ENCODE measurements around the gene TMEM184B. TPM values are rescaled to one million over a fixed set of nuclear protein-coding genes. Genes with fewer than 3 reads are reported as not detected.

Gene TMEM184B
- total RNA-seq, 3 donors from 2014 or later (not counting 1 experiment from before 2014, with no cell fraction given): 58.1 to 72.5 (median 68.6) TPM

DNA sequence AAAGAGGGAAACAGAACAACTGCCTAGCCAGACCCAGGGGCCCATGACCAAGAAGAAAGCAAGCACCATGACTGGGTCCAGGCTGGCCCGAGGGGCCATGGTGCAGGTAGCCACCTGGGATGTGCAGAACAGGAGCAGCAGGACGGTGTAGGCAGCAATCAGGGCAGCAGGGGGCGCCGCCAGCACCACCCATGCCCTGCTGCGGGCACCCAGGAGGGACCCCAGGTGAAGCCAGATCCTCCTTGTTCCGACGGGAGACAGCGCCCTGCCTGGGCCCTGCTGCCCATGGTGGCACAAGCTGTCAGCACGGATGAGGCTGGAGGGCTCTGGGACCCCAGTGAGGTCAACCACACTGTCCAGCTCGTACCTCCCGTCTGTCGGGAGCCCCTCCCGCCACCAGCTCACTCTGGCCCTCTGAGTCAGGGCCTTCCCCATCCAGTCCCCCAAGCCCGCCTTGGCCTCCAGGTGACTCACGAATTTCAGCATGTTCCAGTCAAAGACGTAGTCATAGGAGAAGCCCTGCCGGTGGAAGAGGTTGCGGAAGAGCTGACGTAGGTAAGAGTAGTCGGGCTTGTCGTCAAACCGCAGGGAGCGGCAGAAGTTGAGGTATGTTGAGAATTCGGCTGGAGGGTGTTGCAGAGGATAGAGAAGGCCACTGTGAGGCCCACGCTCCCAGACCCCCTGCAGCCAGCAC lies 25.6 kb upstream of the TMEM184B start:
- intact Hi-C loops (cut with micrococcal nuclease): loop anchor here (1.0 kb wide), 1 partner anchor 55 kb away; no protein-coding TSS in a partner anchor
- no peaks in the 10 kb centered on the region for H3K4me1 ChIP-seq (ENCODE audit: control insufficient read depth, insufficient read depth, low read length)
- H3K36me3 Mint-ChIP-seq: no peaks in the 10 kb centered on the region
- H3K27me3 ChIP-seq (ENCODE audit: control insufficient read depth, insufficient read depth, low read length): no peaks in the 10 kb centered on the region
- H3K4me3 ChIP-seq (ENCODE audit: low read length): no peak overlapping the region
- no peak overlapping the region for H3K27ac Mint-ChIP-seq
- no peak overlapping the region for H3K27ac ChIP-seq (ENCODE audit: low read length)
- peaks cover 71% of the 10 kb centered on the region for H3K36me3 ChIP-seq (ENCODE audit: control insufficient read depth, insufficient read depth, low read length)
- no peaks in the 10 kb centered on the region for H3K9me3 Mint-ChIP-seq
- H3K27me3 Mint-ChIP-seq (ENCODE audit: low read depth in 2 of 2): no peaks in the 10 kb centered on the region
- H3K4me3 Mint-ChIP-seq: no peak overlapping the region
- ATAC-seq: peak; percentile 48 to 70 (median 62)
- 94% methylated on average over 24 of the region's 25 CpGs for WGBS (ENCODE audit: insufficient coverage)
- peaks cover 0 to 4% of the 10 kb centered on the region in 2 donors for H3K4me1 Mint-ChIP-seq
- DNase-seq: peak; percentile 47 to 67
- TF ChIP-seq, protein P1, sequence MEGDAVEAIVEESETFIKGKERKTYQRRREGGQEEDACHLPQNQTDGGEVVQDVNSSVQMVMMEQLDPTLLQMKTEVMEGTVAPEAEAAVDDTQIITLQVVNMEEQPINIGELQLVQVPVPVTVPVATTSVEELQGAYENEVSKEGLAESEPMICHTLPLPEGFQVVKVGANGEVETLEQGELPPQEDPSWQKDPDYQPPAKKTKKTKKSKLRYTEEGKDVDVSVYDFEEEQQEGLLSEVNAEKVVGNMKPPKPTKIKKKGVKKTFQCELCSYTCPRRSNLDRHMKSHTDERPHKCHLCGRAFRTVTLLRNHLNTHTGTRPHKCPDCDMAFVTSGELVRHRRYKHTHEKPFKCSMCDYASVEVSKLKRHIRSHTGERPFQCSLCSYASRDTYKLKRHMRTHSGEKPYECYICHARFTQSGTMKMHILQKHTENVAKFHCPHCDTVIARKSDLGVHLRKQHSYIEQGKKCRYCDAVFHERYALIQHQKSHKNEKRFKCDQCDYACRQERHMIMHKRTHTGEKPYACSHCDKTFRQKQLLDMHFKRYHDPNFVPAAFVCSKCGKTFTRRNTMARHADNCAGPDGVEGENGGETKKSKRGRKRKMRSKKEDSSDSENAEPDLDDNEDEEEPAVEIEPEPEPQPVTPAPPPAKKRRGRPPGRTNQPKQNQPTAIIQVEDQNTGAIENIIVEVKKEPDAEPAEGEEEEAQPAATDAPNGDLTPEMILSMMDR (IDR thresholded peaks at IDR 0.05): peak; percentile 59
- H3K9me3 ChIP-seq (ENCODE audit: control insufficient read depth, insufficient read depth, low read length): no peaks in the 10 kb centered on the region

DNA sequence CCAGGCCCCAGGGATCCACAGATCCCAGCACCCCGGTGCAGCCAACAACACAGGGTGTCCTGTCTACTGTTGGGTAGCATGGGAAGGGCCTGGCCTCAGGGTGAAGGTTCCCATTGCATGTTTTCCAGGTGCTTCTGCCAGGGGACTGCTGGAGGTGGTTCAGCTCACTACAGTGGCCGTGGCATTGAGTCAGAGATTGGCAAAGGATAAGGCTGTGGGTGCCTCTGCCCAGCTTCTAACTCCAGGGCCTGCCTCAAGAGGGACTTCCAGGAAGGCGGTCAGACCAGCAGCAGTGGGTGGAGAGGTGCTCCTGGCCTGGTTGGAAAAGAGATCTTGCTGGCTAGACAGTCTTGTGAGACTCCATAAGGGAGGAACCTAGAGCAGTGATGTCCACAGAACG lies 23.6 kb upstream of the TMEM184B start:
- intact Hi-C loops (cut with micrococcal nuclease): no loop called here
- Mint-ChIP-seq H3K27ac (no peak overlapping the region), H3K4me1 (peaks cover 0 to 4% of the 10 kb centered on the region in 2 donors), H3K27me3 (ENCODE audit: low read depth in 2 of 2) (no peaks in the 10 kb centered on the region), H3K36me3 (no peaks in the 10 kb centered on the region), H3K4me3 (no peak overlapping the region), H3K9me3 (no peaks in the 10 kb centered on the region)
- DNase-seq (no peak), ATAC-seq (no peak)
- Histone ChIP-seq H3K4me3 (ENCODE audit: low read length) (no peak overlapping the region), H3K4me1 (ENCODE audit: control insufficient read depth, insufficient read depth, low read length) (no peaks in the 10 kb centered on the region), H3K27me3 (ENCODE audit: control insufficient read depth, insufficient read depth, low read length) (no peaks in the 10 kb centered on the region), H3K27ac (ENCODE audit: low read length) (no peak overlapping the region), H3K36me3 (ENCODE audit: control insufficient read depth, insufficient read depth, low read length) (peaks cover 65% of the 10 kb centered on the region), H3K9me3 (ENCODE audit: control insufficient read depth, insufficient read depth, low read length) (no peaks in the 10 kb centered on the region)
- TF ChIP-seq, protein P1 (IDR thresholded peaks at IDR 0.05): no peak
- 93% methylated on average over 4 of the region's 4 CpGs for WGBS (ENCODE audit: insufficient coverage)

DNA sequence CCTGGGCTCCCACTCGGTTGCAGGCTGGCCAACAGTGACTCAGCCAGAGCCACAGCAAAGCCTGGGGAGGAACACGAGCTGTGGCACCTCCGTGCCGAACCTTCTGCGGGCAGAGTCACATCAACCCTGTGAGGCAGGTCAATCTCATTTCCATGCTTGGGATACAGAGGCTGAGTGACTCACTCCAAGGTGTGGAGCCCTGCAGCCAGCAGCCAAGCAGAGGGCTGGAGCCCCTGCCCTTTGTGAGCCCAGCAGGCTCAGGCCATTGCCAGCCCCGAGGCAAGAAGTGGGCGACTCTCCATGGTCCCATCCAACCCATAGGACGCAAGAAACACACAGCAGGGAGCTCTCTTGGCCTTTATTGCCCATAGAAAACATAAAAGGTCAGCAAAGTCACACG lies 23.1 kb upstream of the TMEM184B start:
- Histone ChIP-seq H3K9me3 (ENCODE audit: control insufficient read depth, insufficient read depth, low read length) (no peaks in the 10 kb centered on the region), H3K27me3 (ENCODE audit: control insufficient read depth, insufficient read depth, low read length) (no peaks in the 10 kb centered on the region), H3K4me3 (ENCODE audit: low read length) (no peak overlapping the region), H3K27ac (ENCODE audit: low read length) (no peak overlapping the region), H3K4me1 (ENCODE audit: control insufficient read depth, insufficient read depth, low read length) (no peaks in the 10 kb centered on the region), H3K36me3 (ENCODE audit: control insufficient read depth, insufficient read depth, low read length) (peaks cover 61% of the 10 kb centered on the region)
- TF ChIP-seq, protein P1 (IDR thresholded peaks at IDR 0.05): no peak
- no peaks in the 10 kb centered on the region for H3K36me3 Mint-ChIP-seq
- no peaks in the 10 kb centered on the region for H3K27me3 Mint-ChIP-seq (ENCODE audit: low read depth in 2 of 2)
- H3K27ac Mint-ChIP-seq: no peak overlapping the region
- no peak overlapping the region for H3K4me3 Mint-ChIP-seq
- H3K4me1 Mint-ChIP-seq: peaks cover 0 to 4% of the 10 kb centered on the region in 2 donors
- ATAC-seq: no peak
- no peak for DNase-seq
- 96% methylated on average over 9 of the region's 9 CpGs for WGBS (ENCODE audit: insufficient coverage)
- H3K9me3 Mint-ChIP-seq: no peaks in the 10 kb centered on the region
- intact Hi-C loops (cut with micrococcal nuclease): no loop called here

DNA sequence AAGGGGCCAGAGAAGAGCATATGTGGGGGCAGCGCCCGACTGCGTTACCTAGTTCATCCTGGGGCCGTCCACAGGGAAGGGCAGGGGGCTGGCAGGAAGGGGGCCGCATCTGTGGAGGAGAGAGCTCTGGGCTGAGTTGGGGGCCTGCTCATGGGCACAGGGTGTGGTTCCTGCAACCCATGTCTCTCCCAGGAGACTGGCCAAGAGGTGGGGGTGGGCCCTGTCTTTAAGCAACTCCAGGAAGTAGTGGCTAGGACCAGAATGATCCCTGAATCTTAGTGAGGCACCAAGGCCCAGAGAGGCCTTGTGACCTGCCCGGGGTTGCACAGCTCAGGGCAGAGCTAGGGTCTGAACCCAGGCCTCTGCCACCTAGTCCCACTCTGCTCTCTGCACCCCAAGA lies 22.5 kb upstream of the TMEM184B start:
- H3K36me3 ChIP-seq (ENCODE audit: control insufficient read depth, insufficient read depth, low read length): peaks cover 56% of the 10 kb centered on the region
- Mint-ChIP-seq H3K27me3 (ENCODE audit: low read depth in 2 of 2) (no peaks in the 10 kb centered on the region), H3K9me3 (no peaks in the 10 kb centered on the region), H3K36me3 (no peaks in the 10 kb centered on the region), H3K4me1 (peaks cover 0 to 4% of the 10 kb centered on the region in 2 donors), H3K4me3 (no peak overlapping the region), H3K27ac (no peak overlapping the region)
- intact Hi-C loops (cut with micrococcal nuclease): no loop called here
- H3K27ac ChIP-seq (ENCODE audit: low read length): no peak overlapping the region
- TF ChIP-seq, protein P1 (IDR thresholded peaks at IDR 0.05): no peak
- H3K4me1 ChIP-seq (ENCODE audit: control insufficient read depth, insufficient read depth, low read length): no peaks in the 10 kb centered on the region
- DNase-seq (no peak), ATAC-seq (no peak)
- H3K4me3 ChIP-seq (ENCODE audit: low read length): no peak overlapping the region
- no peaks in the 10 kb centered on the region for H3K9me3 ChIP-seq (ENCODE audit: control insufficient read depth, insufficient read depth, low read length)
- H3K27me3 ChIP-seq (ENCODE audit: control insufficient read depth, insufficient read depth, low read length): no peaks in the 10 kb centered on the region
- 95% methylated on average over 6 of the region's 6 CpGs for WGBS (ENCODE audit: insufficient coverage)
